GM12878 (cell line): ENCODE measurements around the gene ZMYM1. TPM values are rescaled to one million over a fixed set of nuclear protein-coding genes. Genes with fewer than 3 reads are reported as not detected.
"Not testable (repeated sequence)": the region's sequence is repeated elsewhere in the genome, so short reads cannot be mapped to it uniquely, and the experiment has no call there.

Source experiments
- ATAC-seq: fragments of 200-7000 bp; cut with Tn5 transposase; 3 replicates; pipeline ENCODE4 v1.9.1; 2020; ENCODE audit warnings: mild to moderate bottlenecking, moderate library complexity
- BruUV-seq: library from RNA; stranded (reverse); fragments of 400-500 nt; replicated peaks from 2 replicates; lab custom pipeline; 2021; lab: Mats Ljungman, UMichigan
- CTCF ChIA-PET: fragments of 300-600 bp; sonication (Branson Sonifier 250); formaldehyde crosslinking; extraction: SDS; loops from one replicate; lab custom pipeline; 2021; ENCODE audit warnings: inconsistent platforms; lab: Yijun Ruan, JAX
- POLR2A ChIA-PET: fragments of 350-600 bp; formaldehyde crosslinking; extraction: SDS; loops from one replicate; lab custom pipeline; 2021; ENCODE audit warnings: inconsistent platforms; lab: Charles Lee
- RAD21 ChIA-PET: fragments of 300-600 bp; sonication (Branson Sonifier 250); formaldehyde crosslinking; loops from one replicate; lab custom pipeline; 2023; ENCODE audit warnings: antibody characterized with exemption; ENCODE audit not compliant: unreplicated experiment; lab: Charles Lee
- SMC1A ChIA-PET: fragments of 300-600 bp; sonication (Branson Sonifier 250); formaldehyde crosslinking; loops from one replicate; lab custom pipeline; 2023; ENCODE audit not compliant: unreplicated experiment, uncharacterized antibody; lab: Charles Lee
- DNase-seq: peaks from one replicate; pipeline ENCODE4 v3.0.0-alpha.2; 2011; ENCODE audit warnings: low read depth, low spot score
- FAIRE-seq: peaks from 3 replicates; lab custom pipeline; 2011; peaks lifted over from hg19 to GRCh38; lab: Jason Lieb, UNC
- H2AFZ ChIP-seq: 2 replicates; pipeline ENCODE4 v1.6.0; 2011; ENCODE audit warnings: low read depth, low read length, control low read depth; ENCODE audit not compliant: control insufficient read depth
- H3K27ac ChIP-seq: 2 replicates; pipeline ENCODE4 v1.5.1; 2011; ENCODE audit warnings: control low read depth; ENCODE audit not compliant: control insufficient read depth, insufficient read depth
- H3K27me3 ChIP-seq, 2 experiments: replicated peaks in 1 of 2; 2 replicates each; pipeline versions ENCODE4 v1.6.0 to v1.6.1; 2011; ENCODE audit warnings: low read length in 1 of 2; ENCODE audit not compliant: control insufficient read depth in 2 of 2, insufficient read depth in 2 of 2
- H3K36me3 ChIP-seq, 2 experiments: 2 replicates each; pipeline ENCODE4 v1.5.1; 2011; ENCODE audit warnings: low read length in 1 of 2; ENCODE audit not compliant: control insufficient read depth in 2 of 2, insufficient read depth in 2 of 2
- H3K4me1 ChIP-seq: 2 replicates; pipeline ENCODE4 v1.6.1; 2011; ENCODE audit warnings: mild to moderate bottlenecking, low read length, moderate library complexity, mixed read lengths; ENCODE audit not compliant: control insufficient read depth, insufficient read depth
- H3K4me2 ChIP-seq: 2 replicates; pipeline ENCODE4 v1.6.0; 2011; ENCODE audit warnings: control low read depth; ENCODE audit not compliant: control insufficient read depth, insufficient read depth
- H3K4me3 ChIP-seq: fragments of 200-600 bp; sonication (generic); 2 replicates; pipeline ENCODE4 v1.5.1; 2016
- H3K79me2 ChIP-seq: 2 replicates; pipeline ENCODE4 v1.6.0; 2011; ENCODE audit warnings: low read length; ENCODE audit not compliant: control insufficient read depth, insufficient read depth
- H3K9ac ChIP-seq: 2 replicates; pipeline ENCODE4 v1.8.0; 2011; ENCODE audit warnings: low read length, control low read depth, mixed read lengths; ENCODE audit not compliant: control insufficient read depth, insufficient read depth
- H3K9me3 ChIP-seq: replicated peaks from 3 replicates; pipeline ENCODE4 v1.5.1; 2011; ENCODE audit warnings: mild to moderate bottlenecking, low read length; ENCODE audit not compliant: control insufficient read depth, insufficient read depth
- H4K20me1 ChIP-seq: 2 replicates; pipeline ENCODE4 v1.6.0; 2011; ENCODE audit not compliant: control insufficient read depth, insufficient read depth
- LARP7 ChIP-seq: fragments of 450-650 bp; IDR thresholded peaks from 2 replicates; pipeline ENCODE4 v1.6.1; 2017; ENCODE audit warnings: mild to moderate bottlenecking
- TARDBP ChIP-seq: IDR thresholded peaks from 2 replicates; pipeline ENCODE4 v1.6.1; 2016; ENCODE audit warnings: borderline replicate concordance
- ZNF622 ChIP-seq: fragments of 450-650 bp; IDR thresholded peaks from 2 replicates; pipeline ENCODE4 v1.6.1; 2017; ENCODE audit warnings: mild to moderate bottlenecking, inconsistent platforms
- ZZZ3 ChIP-seq: IDR thresholded peaks from 2 replicates; pipeline ENCODE4 v1.6.1; 2011; ENCODE audit warnings: low read depth; ENCODE audit not compliant: control insufficient read depth, insufficient read length
- WGBS: methylation state at CpG from one replicate; pipeline ENCODE4 v1.1.6; 2016; ENCODE audit warnings: low lambda C conversion rate; ENCODE audit not compliant: insufficient replicate concordance, insufficient coverage; ENCODE audit errors: missing lambda C conversion rate; 5-methylcytosine and 5-hydroxymethylcytosine counted together
- in situ Hi-C: fragments of 300-500 bp; cut with MboI; formaldehyde crosslinking; loops from 9 replicates; pipeline ENCODE4 v1.14.3; 2018; ENCODE audit warnings: mixed read lengths
- intact Hi-C: fragments of 100-400 bp; cut with micrococcal nuclease; formaldehyde crosslinking; loops from one replicate; pipeline ENCODE4 v1.14.2; 2022; ENCODE audit not compliant: unreplicated experiment
- polyA plus RNA-seq, 11 experiments: library from polyadenylated mRNA; depleted of rRNA in 4 of 11; unstranded in 6 of 11; stranded (reverse) in 5 of 11; fragments of >200 nt; fragmentation: Nextera tagmentation in 4 of 11; fragmentation: Illumina TruSeq in 1 of 11; extraction: Ambion mirVana in 4 of 11; extraction: Trizol in 1 of 11; gene quantifications; 1 replicate in 1 of 11; 2 replicates in 10 of 11; pipeline versions ENCODE4 v1.2.1 to v1.2.3, GENCODE V29; 2011 to 2016; ENCODE audit warnings: inconsistent platforms in 2 of 11, missing spikeins in 2 of 11, low read depth in 1 of 11
- total RNA-seq, 4 experiments: library from RNA; depleted of rRNA in 3 of 4; stranded (reverse); fragments of >200 nt in 3 of 4; fragmentation: Illumina TruSeq in 1 of 4; extraction: Trizol in 1 of 4; gene quantifications; 2 replicates each; pipeline versions ENCODE4 v1.2.1 to v1.2.3, GENCODE V29; 2013 to 2021

The ZMYM1 gene
- total and polyA plus RNA-seq, 10 of the 15 experiments (the other 5 are each of a cell fraction or from before 2014, with no cell fraction given): 0.45 to 5.2 (median 1.4) TPM

DNA sequence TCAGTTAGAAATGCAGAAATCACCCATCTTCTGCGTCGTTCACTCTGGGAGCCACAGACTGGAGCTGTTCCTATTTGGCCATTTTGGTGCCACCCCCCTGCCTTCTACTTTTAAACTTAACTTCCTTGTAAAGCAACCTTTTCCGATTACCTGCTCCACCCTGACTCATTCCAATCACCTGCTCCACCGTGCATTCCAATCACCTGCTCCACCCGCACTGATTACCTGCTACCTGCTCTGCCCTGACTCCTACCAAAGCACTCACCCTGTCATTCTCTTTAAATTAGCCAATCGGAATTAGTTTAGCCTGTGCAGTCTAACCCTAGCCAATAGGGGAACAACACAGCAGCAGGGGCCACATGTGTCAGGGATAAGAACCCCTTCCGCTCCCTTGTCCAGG lies 20.9 kb upstream of the ZMYM1 start:
- H3K4me2 ChIP-seq: not testable (repeated sequence)

DNA sequence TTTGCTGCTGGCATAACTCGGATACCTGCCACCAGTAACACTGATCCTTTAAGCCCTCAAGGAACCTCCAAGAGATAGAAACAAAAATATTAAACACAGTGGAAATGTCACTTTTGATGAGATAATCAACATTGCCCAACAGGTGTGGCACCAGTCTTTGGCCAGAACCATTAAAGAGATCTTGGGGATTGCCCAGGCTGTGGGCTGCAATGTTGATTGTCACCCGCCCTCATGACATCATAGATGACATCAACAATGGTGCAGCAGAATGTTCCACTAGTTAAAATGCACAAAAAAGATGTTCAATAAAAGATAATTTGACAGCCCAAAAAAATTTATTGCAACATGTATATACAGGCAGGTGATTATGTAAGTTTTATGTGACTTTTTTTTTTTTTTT lies 20.2 kb upstream of the ZMYM1 start:
- H3K27ac ChIP-seq: no peak overlapping the region
- no peaks in the 10 kb centered on the region for H3K36me3 ChIP-seq
- no peaks in the 10 kb centered on the region for H3K27me3 ChIP-seq
- H3K9ac ChIP-seq: no peak overlapping the region
- ATAC-seq: no peak
- no peak overlapping the region for H3K4me2 ChIP-seq
- ChIA-PET POLR2A (no interaction called here), RAD21 (no interaction called here), CTCF (no interaction called here), SMC1A (no interaction called here)
- H3K4me3 ChIP-seq: no peak overlapping the region
- TF ChIP-seq LARP7: no peak
- TF ChIP-seq ZZZ3: no peak
- TF ChIP-seq ZNF622: no peak
- no peak for TF ChIP-seq TARDBP
- H3K79me2 ChIP-seq: no peaks in the 10 kb centered on the region
- no peaks in the 10 kb centered on the region; the same call in 1 of the 3 replicates for H3K9me3 ChIP-seq
- in situ Hi-C loops: no loop called here
- FAIRE-seq: no peak
- intact Hi-C loops: no loop called here
- 18% methylated on average over 2 of the region's 2 CpGs for WGBS
- no TSS peak for BruUV-seq
- H3K4me1 ChIP-seq: peaks cover 4% of the 10 kb centered on the region; the same call in 1 of the 2 replicates
- no peak overlapping the region for H2AFZ ChIP-seq
- no peaks in the 10 kb centered on the region for H4K20me1 ChIP-seq
- DNase-seq: no peak

More for the DNA sequence above, 20.9 kb upstream of the ZMYM1 start:
- CTCF ChIA-PET, H3K9ac ChIP-seq, H3K27ac ChIP-seq, ATAC-seq, DNase-seq, in situ Hi-C loops, H4K20me1 ChIP-seq, H3K27me3 ChIP-seq, RAD21 ChIA-PET, H3K4me3 ChIP-seq, H3K4me1 ChIP-seq, FAIRE-seq, SMC1A ChIA-PET, intact Hi-C loops, H3K9me3 ChIP-seq, H3K36me3 ChIP-seq, POLR2A ChIA-PET, BruUV-seq, H2AFZ ChIP-seq, H3K79me2 ChIP-seq: not testable (repeated sequence)
- 72% methylated on average over 7 of the region's 7 CpGs for WGBS
